GM13977 (cell line): Measurements from ENCODE around the gene BCL2L14.

Experiments
- DNase-seq: peaks from one replicate; pipeline ENCODE4 v3.0.0; 2012; ENCODE audit warnings: low spot score
- in situ Hi-C: fragments of 300-500 bp; cut with MboI; formaldehyde crosslinking; loops from one replicate; pipeline ENCODE4 v1.12.0; 2022; ENCODE audit warnings: low sequenced_read_pairs, low pct_unique_long_range_greater_than_20kb, mixed read lengths, inconsistent platforms; ENCODE audit not compliant: unreplicated experiment
- TF ChIP-seq, protein P1 (sequence below): IDR thresholded peaks from 2 replicates; pipeline ENCODE4 v1.5.1; 2012; ENCODE audit warnings: mild to moderate bottlenecking, control low read depth; ENCODE audit not compliant: insufficient read depth; ENCODE audit errors: extremely low read depth, missing control alignments

BCL2L14 gene

DNA sequence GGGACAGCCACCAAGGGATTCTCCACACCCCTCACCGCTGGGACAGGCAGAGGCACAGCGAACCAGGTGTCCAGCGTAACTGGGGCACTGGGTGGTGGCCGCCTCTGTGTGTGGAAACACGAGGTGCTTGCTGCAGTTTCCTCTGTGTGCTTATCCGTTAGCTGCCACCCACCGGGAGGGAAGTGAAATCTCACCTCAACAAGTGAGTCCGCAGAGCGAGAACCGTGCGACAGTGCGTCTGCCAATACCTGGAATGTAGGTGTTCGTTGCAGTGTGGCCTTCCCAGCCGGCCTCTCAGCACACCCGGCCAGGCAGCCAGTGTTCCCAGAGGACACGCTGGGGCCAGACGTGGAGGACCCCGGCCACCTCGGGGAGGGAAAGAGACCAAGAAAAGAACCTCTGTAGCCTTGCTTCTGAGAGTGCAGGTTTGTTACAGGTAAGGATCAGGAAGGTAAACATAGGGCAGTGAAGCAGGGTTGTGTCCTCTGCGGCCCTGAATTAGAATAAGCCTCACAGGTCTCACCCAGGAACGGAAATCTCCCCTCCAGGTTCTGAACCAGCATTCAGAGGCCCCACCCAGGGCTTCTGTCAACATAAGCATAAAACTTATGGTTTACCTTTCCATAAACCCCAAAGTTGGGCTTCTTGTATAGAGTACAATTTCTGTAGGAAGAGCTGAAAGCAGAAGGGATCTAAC, 1.5 kb downstream of the BCL2L14 start:
- TF ChIP-seq, protein P1, sequence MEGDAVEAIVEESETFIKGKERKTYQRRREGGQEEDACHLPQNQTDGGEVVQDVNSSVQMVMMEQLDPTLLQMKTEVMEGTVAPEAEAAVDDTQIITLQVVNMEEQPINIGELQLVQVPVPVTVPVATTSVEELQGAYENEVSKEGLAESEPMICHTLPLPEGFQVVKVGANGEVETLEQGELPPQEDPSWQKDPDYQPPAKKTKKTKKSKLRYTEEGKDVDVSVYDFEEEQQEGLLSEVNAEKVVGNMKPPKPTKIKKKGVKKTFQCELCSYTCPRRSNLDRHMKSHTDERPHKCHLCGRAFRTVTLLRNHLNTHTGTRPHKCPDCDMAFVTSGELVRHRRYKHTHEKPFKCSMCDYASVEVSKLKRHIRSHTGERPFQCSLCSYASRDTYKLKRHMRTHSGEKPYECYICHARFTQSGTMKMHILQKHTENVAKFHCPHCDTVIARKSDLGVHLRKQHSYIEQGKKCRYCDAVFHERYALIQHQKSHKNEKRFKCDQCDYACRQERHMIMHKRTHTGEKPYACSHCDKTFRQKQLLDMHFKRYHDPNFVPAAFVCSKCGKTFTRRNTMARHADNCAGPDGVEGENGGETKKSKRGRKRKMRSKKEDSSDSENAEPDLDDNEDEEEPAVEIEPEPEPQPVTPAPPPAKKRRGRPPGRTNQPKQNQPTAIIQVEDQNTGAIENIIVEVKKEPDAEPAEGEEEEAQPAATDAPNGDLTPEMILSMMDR, result no peak
- in situ Hi-C loops, result loop anchor here (25.0 kb wide), 1 partner anchor 265 kb away; no protein-coding TSS in a partner anchor
- DNase-seq, result no peak

DNA sequence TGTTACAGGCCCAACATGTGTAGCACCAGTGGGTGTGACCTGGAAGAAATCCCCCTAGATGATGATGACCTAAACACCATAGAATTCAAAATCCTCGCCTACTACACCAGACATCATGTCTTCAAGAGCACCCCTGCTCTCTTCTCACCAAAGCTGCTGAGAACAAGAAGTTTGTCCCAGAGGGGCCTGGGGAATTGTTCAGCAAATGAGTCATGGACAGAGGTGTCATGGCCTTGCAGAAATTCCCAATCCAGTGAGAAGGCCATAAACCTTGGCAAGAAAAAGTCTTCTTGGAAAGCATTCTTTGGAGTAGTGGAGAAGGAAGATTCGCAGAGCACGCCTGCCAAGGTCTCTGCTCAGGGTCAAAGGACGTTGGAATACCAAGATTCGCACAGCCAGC, 8.6 kb downstream of the BCL2L14 start:
- in situ Hi-C loops, result no loop called here
- TF ChIP-seq, protein P1, result no peak
- no peak for DNase-seq

DNA sequence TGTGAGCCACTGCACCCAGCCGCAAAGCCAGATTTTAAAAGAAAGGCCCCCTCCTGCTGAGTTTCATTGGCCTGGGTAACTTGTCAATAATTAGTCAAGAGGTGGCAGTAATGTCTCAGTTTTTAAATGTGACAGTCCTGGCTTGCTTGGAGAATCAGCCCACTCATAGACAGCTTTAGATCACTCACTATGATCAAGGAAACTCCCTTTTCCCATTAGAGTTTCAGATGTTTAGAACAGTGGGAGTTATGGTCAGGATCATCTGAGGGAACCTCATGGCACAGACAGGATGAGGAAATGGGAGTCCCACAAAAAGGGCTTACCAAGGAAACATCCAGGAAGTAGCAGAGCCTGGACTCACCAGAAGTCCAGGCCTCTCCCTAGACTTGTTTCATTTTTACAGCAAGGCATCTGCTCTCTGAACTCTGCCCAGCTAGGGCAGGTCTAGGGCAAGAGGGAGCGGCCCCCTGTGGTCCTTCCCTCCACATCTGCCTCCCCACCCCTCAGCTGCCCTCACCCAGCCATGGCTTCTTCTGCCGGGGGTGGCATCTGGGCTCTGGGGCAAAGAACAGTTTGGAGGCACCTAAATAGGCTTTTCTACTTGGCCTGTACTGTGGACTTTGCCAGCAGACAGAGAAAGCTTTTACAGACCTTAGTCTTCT, 11.2 kb downstream of the BCL2L14 start:
- DNase-seq, result peak; percentile 74
- TF ChIP-seq, protein P1, result peak; percentile 50
- in situ Hi-C loops, result no loop called here

GRCh38 chr12:12083688-12084087, 12.9 kb downstream of the BCL2L14 start:
- DNase-seq, result no peak
- in situ Hi-C loops, result no loop called here
- TF ChIP-seq, protein P1, result no peak

DNA sequence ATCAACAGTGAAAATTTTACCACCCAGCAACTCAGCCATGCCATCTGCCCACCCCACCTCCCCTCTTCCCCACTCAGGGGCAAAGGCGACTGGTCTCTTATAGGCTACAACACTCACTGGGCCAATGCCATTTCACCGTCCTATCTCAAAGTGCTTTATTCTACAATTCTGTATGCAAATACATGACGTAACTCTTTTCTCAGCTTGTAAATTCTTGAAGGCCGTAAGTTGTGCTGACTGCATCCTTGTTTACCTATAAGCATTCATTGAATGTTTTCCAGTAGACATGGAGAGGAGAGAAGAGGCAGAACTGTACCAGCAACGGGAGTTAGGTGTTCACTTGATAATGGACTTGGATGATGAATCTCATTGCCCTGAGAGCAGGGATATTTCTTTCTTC, 15.6 kb downstream of the BCL2L14 start:
- in situ Hi-C loops, result no loop called here

DNA sequence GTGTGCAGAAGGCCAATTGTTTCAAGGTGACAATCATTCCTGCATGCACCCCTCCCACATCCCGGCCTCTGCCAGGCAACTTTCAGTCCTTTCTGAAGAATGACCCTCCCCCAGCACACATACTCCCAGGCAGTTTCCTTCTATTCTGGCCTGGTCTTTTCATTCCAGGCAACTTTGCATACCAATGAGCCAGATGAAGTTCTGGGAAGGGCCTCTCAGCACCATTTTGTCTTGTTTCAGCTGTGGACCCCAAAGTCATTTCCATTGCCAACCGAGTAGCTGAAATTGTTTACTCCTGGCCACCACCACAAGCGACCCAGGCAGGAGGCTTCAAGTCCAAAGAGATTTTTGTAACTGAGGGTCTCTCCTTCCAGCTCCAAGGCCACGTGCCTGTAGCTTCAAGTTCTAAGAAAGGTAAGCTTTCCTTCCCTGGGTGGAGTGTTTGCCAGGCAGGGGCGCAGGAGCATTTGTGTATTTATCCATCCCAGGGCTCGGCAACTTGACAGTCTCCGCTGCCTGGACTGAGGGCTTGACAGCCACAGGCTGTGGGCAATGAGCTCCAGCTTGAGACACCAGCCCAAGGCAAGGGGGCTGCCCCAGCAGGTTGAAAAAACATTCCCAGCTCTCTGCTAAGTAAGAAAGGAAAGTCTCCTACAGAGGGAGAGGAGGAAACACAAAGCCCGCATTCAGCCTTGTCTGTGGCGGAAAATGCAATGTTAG, 16.4 kb downstream of the BCL2L14 start:
- no peak for DNase-seq
- TF ChIP-seq, protein P1, result no peak
- in situ Hi-C loops, result no loop called here

More for the DNA sequence above, 15.6 kb downstream of the BCL2L14 start:
- no peak for DNase-seq
- TF ChIP-seq, protein P1, result no peak
